Activated CD8-positive, alpha-beta memory T cell treated with anti-CD3 and anti-CD28 coated beads for 1 hour (primary cell): Measurements from ENCODE around the gene MEG3.

Experiments used
- DNase-seq, 2 donors: peaks; one replicate each; pipeline ENCODE4 v3.0.0-alpha.2; 2020; ENCODE audit warnings: low read depth in 1 of 2; ENCODE audit errors: extremely low read depth in 1 of 2

Gene MEG3

DNA sequence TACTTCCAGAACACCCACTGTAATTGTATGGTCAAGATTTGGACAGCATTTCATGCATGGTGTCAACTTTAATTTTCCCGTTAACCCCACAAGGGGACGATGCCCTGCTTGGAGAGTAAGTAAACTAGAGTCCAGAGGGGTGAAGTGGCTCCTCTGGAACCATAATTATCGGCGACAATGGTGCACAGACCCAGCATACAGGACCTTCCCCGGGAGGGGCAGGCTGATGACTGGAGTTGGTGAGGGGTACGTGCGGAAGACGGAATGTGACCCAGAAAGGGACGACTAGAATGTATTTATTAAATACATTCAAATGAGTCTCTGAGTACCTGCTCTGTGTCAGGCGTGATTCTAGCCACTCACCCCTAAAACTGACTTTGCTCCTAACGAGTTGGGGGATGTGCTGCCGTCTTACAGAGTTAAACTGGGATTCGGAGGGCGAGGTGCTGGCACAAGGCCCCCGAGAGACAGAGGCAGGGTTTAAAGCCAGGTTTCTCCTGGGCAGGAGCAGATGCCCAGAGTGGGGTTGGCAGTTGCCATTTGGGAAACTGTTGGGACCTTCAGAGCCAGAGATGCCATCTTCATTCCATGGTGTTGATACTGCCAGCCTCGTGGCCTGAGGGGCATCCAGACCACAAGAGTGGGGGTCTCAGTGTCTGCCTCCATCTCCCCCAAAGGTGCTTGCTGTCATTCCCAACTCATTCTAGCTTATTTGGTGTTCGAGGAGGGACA, 66.7 kb downstream of the MEG3 start:
- DNase-seq = no peak

GRCh38 chr14:100893228-100893601, 67.3 kb downstream of the MEG3 start:
- DNase-seq = no peak

GRCh38 chr14:100893760-100894159, 67.8 kb downstream of the MEG3 start:
- no peak for DNase-seq

DNA sequence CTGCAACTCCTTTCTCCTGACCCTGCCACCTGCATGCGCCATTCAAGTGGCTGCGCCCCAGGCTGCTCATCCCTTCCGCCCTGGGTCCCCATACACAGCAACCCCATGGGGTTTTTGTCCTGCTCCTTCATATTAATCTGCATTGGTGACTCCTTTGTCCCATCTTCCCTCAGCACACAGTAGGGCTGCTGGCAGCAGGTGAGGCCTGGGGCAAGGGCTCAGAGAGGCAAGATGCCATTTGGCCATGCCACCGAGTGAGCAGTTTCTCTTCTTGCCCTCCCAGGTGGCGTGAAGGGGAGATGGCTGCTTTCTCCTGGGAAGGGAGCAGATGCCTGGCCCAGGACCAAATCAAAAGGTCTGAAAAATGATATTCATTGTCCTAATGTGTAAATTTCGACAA, 68.5 kb downstream of the MEG3 start:
- DNase-seq = no peak

GRCh38 chr14:100895411-100895810, 69.5 kb downstream of the MEG3 start:
- no peak for DNase-seq

DNA sequence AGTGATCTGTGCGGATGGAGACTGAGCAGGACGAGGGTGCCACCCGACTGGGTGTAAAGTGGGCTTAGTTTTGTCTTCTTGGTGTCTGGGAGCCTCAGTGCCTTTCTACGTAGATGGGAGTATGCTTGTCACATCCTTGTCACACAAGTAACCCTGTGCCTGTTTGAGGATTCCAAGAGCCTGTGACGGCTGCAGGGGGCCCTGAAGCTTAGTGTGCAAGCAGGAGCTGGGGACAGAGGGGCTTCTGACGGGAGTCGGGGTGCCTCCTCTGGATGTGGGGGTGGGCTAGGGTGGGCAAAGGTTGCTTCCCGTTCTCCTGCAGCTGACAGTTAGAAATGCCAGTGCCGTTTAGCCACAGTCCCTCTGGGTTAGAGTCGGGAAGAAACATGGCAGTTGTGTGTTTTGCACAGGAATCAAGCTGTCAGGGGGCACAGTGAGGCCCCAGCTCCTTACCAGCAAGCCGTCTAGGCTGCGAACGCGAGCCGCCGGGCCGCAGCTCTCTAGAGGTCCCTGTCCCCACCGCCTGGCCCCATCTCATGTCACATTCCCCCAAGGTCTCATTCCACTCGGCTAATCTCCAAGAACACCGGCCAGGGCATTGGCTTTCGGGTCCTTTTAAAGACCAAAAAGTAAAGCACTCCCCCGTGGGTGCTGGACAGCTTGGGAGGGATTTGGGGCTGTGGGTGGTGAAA, 70.6 kb downstream of the MEG3 start:
- DNase-seq = no peak

DNA sequence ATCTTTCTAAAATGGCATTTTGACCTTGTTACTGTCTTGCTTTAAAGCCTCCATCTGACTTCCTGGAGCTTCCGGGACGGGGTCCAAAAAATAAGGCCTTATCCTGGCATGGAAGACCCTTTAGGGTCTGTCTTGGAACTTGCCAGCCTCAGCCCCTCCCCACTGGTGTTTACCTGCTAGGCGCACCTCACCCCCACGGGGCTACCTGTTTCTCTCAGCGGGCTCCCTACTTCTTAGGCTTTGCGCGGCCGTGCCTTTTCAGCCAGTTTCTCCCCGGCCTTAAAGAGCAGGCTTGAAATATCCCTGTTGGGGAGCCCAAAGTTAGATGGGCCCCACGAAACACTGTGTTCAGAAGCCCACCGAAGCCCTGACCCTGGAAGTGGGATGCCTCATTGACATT, 72.5 kb downstream of the MEG3 start:
- no peak for DNase-seq

- no peak for DNase-seq
These were observed 73.3 kb downstream of the MEG3 start for GRCh38 chr14:100898935-100899883.

- no peak for DNase-seq
These were observed 74.2 kb downstream of the MEG3 start for GRCh38 chr14:100899884-100900771.

GRCh38 chr14:100900837-100901390, 75.0 kb downstream of the MEG3 start:
- no peak for DNase-seq

- DNase-seq = no peak
These were observed 75.7 kb downstream of the MEG3 start for GRCh38 chr14:100901391-100902183.

- no peak for DNase-seq
These were observed 76.6 kb downstream of the MEG3 start for GRCh38 chr14:100902295-100903133.

GRCh38 chr14:100903134-100903468, 77.2 kb downstream of the MEG3 start:
- no peak for DNase-seq

GRCh38 chr14:100903672-100904185, 77.8 kb downstream of the MEG3 start, which contains the start of gene RTL1:
TSS of gene RTL1 (minus strand) at chr14:100903722. CDS start at chr14:100884788, 18,934 bp downstream.
- DNase-seq = no peak

- DNase-seq = no peak
These were observed 78.6 kb downstream of the MEG3 start for GRCh38 chr14:100904307-100905087.

- DNase-seq = no peak
These were observed 79.2 kb downstream of the MEG3 start for GRCh38 chr14:100905166-100905565.

- no peak for DNase-seq
These were observed 80.5 kb downstream of the MEG3 start for GRCh38 chr14:100906420-100906819.
